Vagina (tissue), 2 donors: ENCODE measurements around the gene CCDC27.

Experiments
- CTCF ChIP-seq, 3 experiments: fragments of 450-650 bp in 2 of 3; fragments of 200-600 bp in 1 of 3; sonication (generic) in 1 of 3; IDR thresholded peaks; one replicate each; pipeline ENCODE4 v1.5.1; 2017 to 2019; ENCODE audit warnings: antibody characterized with exemption in 3 of 3, mild to moderate bottlenecking in 2 of 3, moderate library complexity in 2 of 3
- POLR2A ChIP-seq, 2 donors: fragments of 450-650 bp; IDR thresholded peaks; one replicate each; pipeline ENCODE4 v1.6.1; 2017; ENCODE audit warnings: antibody characterized with exemption in 2 of 2, mild to moderate bottlenecking in 2 of 2, moderate library complexity in 2 of 2
- POLR2AphosphoS5 ChIP-seq, 2 donors: sonication (generic); formaldehyde crosslinking; IDR thresholded peaks; one replicate each; pipeline ENCODE4 v1.9.0; 2017; ENCODE audit warnings: antibody characterized with exemption in 2 of 2, mild to moderate bottlenecking in 2 of 2, low read depth in 1 of 2; ENCODE audit not compliant: insufficient read depth in 1 of 2

GRCh38 chr1:3768811-3769390 lies 16.7 kb downstream of the CCDC27 start:
- TF ChIP-seq CTCF (IDR thresholded peaks at IDR 0.05), result no peak
- TF ChIP-seq POLR2A (IDR thresholded peaks at IDR 0.05), result no peak
- no peak for TF ChIP-seq POLR2AphosphoS5 (IDR thresholded peaks at IDR 0.05; ENCODE audit: insufficient read depth in 1 of 2, low read depth in 1 of 2)
